Hepatic stellate cell (primary cell): ENCODE data around the gene MRPL46.

ENCODE experiments used
- DNase-seq: peaks from one replicate; pipeline ENCODE4 v3.0.0; 2011; ENCODE audit warnings: low spot score

The MRPL46 gene

DNA sequence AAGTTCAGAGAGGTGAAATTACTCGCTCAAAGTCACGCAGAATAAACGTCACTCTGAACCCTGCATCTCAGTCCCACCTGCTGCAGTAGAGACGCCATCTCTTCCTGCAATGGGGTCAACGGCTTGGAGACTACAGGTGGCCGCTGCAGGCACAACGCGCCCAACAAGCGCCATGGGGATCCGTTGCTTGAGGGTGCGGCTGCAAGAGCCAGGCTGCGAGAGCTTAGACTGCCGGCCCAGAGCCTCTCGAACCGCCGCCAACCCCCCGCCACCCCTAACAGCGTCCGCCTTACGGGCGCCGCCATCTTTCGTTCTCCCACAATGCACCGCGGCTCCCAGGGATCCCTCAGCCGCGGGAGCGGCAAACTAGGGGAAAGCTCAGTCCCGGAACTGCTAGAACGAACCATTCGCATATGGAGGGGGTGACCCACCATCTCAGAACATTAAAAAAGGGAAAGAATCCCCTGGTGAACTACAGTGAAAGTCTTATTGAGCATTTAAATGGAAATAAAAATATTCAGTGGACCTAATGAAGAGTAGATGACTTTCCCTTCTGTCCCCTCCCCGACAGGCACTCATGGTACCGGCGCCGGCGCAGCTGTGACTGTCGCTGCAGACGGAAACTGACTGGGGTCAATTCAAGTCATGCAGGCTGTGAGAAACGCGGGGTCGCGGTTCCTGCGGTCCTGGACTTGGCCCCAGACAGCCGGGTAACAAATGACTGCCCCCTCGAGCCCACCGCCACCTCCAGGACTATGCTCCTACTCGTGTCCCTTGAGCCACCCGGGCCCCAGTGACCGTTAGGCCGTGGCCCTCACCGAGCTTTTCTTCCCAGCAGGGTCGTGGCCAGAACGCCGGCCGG is at the start of gene MRPL46, which contains the start of gene MRPS11:
TSS of gene MRPL46 (minus strand) at position 316 of the 862 bp plus-strand sequence. CDS start at position 305, 11 bp downstream.
TSS of gene MRPS11 (plus strand) at position 636 of the 862 bp plus-strand sequence. CDS start at position 646, 10 bp downstream.
- peak; percentile 88 for DNase-seq

DNA sequence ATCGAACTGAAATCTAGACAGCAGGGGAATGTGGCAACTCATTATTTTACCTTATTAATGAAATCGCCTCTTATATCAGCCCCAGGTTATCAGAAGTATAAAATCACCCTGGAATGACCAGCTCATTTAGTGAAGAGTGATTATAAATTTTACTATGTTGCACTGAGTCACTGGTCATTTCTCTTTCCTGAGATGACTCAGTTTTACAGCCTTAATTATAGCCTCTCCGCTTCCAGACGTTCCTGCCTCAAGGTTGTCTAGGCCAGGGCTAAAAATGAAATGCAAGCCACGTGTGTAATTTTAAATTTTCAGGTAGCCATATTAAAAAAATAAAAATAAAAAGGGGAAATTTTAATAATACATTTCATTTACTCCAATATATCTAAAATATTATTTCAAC is 46.0 kb upstream of the MRPL46 start:
- peak; percentile 24 for DNase-seq

DNA sequence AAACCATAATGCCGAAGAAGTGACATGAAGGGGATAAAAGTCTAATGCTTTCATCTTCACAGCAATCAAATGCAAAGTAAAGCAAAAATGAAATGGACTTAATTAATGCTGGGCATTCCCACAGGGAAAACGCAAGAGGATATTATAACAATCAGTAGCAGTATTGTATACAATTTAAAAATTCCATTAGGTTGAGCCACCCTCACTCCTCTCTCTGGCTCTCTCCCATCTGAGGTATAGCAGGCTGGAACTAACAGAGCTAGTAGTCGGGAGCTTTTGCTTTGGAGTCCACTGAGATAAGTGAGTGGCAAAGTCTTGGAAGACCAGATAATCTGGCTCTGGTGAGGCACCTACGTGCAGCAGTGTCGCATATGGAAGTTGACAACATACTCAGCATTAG is 45.4 kb upstream of the MRPL46 start:
- no peak for DNase-seq

DNA sequence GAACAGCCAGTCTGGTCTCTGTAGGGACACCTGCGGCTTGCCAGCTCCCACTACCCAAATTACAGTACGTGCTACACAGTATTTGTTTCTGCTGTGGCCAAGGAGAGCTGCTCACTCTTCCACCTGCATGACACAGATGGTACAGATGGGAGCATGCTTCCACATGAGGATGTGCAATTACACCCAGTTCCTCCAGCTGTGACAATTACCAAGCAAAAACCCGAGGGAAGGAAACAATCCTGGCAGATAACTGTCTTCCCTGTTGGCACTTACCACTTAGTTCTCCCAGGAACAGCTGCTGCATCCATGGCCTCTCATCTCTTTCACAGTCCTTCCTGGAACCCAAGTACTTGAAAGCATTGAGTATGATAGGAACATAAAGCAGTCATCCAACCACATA is 44.9 kb upstream of the MRPL46 start:
- DNase-seq: no peak

DNA sequence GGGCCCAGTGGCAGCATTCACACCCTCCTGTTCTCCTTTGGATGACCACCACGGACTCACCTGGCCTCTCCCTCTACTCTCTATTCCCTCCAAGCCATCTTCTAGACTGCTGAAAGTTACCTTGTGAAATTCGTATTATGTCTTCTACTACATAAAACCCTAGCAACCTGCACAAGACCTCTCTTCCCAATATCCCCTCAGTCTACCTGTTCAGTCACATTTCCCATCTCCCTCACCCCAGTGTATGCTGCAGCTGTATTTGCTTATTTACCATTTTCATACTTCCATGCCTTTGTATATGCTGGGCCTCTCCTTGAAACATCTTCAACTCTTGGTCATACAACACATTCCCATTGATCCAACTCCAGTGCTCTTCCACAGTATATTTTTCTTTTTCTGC is 44.0 kb upstream of the MRPL46 start:
- DNase-seq: no peak

DNA sequence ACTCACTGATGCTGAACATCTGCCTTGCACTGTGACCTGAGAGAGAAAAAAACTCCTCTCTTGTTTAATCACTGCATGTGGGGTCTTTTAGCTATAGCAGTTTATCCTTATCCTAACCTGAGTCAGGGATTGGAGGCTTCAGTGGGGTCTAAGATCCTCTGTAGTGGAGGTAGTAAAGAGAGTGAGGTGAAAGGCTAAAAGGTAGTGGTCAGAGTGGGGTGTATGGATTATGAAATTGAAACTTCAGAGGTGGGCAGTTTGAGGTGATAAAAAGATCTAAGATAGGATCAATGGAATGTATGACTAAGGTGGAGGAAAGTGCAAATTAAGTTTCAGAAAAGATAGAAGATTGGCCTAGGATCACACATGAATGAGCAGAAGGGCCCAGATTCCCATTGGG is 42.8 kb upstream of the MRPL46 start:
- DNase-seq: no peak

DNA sequence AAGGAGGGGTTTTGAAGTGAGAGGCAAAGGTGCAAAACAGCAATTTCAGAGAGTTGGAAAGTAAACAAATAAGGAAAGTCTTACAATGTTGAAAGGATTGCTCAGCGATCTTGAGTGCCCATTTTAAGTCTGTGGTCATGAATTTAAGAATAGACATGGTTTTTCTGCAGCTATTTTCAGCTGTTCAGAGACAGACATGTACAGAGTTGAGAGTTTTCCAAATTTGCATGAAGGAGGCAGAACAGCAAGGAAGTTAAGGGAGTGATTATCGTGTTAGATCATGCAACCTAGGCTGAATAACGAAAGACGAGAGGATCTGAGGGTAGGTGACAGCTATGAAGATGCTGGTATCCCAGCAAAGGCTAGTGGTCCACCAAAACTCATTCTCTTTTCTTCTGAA is 42.1 kb upstream of the MRPL46 start:
- DNase-seq: no peak

DNA sequence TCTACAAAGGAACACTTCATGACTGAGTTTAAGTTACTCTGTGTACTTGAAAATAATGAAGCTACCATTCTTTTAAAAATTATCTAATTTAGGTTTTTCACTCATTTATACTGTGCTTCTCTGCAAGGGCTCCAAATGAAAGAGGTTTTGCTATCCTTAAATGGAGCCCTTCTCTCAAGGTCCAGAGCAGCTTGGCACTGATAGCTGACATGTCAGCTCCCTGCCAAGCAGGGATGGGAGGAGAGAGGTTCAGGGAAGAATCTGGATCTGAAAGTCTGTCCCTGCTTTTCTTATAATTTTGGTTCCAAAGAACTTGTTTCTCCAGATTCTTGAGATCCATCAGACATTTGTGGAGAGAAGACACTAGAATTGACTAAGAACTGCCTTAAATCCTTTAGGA is 39.4 kb upstream of the MRPL46 start:
- no peak for DNase-seq

DNA sequence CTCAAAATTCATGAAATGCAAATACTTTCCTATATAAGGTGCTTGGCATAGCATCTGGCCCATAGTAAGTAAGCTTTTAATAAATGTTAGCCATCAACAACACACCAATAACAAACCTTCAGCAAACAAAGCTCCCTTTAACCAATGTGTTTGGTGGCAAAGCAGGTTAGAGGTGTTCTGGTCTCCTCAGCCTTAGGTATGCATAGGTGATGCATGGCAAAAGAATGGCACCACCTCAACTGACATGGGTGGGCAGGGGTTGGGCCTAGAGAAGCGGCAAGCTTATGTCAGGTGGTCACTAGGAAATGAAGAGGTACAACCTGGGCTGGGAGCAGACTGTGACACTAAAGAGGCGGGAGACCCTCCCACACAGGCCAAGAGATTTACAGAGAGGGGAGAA is 38.5 kb upstream of the MRPL46 start:
- no peak for DNase-seq

DNA sequence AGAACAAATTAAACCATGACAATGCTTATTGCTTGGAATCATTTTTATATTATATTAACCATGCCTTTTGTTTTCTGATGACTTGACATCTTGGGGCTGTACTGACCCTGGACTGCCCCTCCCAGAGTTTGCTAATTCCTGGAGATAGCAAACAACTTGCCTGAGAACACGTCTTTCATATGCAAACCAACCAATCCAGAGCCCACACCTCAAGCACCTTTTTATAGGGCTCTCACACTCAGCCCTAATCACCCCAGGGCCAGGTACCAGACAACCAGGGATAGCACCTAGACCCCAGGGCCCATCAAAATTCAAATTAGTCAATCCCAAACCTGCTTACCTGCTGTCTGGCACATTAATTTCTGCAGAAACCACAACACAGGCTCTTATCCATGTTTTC is 37.3 kb upstream of the MRPL46 start:
- no peak for DNase-seq

DNA sequence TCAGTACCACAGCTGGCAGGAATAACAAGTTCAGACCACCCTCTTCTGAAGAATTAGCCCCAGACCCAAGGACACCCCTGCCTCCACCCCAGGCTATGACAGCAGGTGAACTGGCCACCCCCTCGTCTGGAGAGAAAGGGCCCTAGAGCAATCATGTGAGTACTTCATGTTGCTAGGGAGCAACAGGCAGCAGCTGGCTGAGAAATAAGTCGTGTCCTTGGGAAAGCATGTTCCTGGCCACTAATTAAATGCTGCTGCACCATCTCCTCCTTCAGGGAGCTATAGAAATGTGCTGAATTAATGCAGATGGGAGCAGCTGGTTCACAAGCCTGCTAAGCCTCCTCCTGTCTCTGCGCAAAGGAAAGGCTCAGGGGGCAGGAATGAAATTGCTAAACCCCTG is 31.8 kb upstream of the MRPL46 start:
- no peak for DNase-seq

DNA sequence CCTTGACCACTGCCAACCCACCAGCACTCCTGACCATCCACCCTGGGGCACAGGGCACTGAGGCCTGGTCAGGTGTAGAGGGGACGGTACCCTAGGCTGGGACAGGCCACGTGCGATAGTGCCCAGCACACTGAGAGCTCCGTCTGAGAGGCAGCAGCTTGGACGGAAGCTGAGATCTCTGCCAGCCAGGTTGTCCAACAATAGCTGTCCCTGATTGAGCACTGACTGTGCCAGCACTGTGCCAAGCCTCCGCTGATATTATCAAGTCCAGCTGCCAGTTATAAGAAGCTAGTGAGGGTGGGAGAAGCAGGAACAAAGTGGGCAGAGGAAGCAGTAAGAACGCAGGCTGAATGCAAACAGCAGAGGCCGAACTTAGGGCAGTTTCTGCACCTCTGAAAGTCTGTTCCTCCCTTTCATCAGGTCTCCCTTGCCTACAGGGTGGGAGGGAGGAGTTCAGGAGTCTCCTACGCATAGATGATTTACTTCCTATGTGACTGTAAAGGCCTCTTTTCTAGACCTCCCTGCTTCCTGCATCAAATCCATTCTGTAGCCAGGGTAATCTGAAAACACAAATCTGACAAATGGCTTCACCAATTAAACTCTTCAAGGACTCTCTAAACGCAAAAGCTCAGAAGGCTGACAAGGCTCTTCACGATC is 30.0 kb upstream of the MRPL46 start:
- DNase-seq: no peak

DNA sequence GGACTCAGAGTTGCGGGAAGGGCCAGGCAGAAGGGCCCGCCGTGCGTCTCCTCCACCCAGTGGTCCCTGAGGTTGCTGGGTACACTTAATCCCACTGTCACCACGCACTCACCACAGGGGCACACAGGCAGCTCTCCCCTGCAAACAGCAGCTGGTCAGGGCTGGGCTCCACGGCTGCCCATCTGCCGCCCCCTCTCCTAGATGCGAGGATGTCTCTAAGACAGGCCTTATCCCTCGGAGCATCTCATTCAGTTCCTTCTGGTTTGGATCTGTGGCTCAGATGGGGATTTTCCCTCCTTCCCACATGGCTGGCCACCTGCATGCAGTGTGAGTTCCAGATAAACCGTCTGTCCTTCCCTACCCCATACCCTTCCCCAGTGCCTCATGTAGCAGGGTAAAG is 26.7 kb upstream of the MRPL46 start:
- no peak for DNase-seq

DNA sequence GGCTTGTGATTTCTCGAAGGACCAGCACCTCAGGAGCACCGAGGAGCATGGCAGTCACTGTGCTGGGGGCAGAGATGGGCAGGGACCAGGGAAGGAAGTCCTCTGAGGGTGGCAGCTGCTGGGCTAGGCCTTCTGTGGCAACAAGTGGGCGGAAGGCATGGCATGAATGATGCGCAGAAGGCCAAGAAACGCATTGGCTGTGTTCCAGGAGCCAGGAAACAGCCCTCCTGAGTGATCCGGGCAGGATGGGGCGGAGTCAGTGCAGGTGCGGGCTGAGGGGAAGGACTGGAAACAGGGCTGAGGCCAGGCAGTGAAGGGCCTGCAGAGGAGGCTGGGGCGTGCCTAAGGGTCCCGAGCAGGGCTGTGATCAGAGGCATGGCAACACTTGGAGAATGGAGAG is 24.0 kb upstream of the MRPL46 start:
- DNase-seq: no peak

DNA sequence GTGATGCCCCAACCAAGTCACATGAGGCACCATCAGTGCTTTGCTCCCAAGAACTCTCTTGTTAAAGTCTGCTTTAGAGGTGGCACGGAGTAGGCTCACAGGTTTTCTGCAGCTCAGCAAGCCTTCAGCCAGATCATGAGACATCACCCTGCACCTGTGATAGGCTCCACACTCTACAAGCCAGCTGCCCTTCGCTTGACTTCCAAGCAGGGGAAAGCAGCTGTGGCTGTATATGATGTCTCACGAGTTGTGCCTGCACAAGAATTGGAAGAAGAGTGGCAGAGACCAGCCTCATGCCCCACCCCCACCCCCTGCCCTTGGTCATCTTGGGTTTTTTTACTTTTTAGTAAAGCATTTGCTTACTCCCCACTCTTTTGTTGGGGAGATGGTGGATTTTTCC is 22.8 kb upstream of the MRPL46 start:
- no peak for DNase-seq

DNA sequence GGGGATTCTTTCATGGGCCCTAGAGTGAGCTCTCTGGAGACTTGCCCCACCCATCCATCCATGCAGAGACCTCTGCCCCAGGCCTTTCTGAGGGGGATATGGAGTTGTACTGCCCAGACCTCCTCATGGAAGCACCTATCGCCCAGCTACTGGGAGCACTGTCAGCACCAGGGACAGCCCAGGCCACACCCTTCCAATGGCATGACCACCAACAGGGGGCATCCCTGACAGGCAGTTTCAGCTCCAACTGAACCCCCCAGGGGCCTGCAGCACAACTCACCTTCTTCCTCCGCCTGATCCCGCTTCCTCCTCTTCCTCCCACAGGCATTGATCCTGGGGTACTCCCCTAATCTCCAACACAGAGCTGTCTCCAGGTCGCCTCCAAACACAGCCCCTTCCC is 22.1 kb upstream of the MRPL46 start:
- no peak for DNase-seq

DNA sequence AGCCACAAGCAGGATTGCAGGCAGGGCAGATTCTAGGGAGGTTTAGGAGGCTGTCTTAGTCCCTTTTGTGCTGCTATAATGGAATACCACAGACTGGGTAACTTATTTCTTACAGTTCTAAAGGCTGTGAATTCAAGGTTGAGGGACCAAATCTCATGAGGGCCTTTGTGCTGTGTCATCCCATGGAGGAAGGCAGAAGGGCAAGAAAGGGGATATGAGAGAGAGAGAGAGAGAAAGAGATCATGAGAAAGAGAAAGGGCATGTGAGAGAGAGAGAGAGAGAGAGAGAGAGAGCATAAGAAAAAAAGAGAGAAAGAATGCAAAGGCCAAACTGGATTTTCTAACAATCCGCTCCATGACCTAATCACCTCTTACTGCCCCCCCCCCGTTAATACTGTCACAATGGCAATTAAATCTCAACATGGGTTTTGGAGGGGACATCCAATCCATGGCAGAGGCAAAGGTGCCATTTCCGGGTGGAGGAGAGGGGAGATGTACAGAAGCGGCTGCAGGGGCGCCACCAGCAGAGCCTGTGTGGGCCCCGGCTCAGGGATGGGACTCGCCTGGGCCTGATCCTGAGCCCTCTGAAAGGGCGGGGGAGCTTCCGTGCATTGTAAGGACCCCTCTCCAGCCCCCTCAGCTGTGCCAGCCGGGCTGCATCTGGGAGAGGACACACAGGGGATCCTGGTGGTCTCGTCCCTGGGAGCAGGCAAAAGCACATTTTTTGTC is 20.8 kb upstream of the MRPL46 start:
- no peak for DNase-seq

DNA sequence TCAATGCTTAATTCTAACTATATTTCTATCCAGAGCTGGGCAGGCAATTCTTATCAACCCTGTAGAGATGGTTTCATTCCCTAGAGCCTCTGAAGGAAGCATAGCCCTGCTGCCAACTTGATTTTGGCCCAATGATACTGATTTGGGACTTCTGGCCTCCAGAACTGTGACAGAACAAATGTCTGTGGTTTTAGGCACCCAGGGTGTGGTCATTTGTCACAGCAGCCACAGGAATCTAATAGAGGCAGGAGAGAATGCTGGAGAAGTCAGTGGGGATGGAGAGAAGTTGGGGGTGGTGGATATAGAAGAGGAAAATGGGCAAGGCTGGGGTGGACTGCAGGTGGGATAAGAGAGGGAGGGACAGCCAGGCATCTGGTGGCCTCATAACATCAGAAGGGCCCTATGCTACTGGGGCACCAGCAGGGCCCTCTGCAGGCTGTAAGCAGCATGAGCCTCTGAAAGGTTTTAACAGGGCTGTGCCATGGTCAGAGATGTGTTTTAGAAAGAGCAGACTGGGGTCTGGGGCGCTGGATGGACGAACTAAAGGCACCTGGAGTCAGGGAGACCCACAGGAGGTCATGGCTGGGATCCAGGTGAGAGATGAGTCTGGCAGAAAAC is 20.1 kb upstream of the MRPL46 start:
- peak; percentile 43 for DNase-seq

DNA sequence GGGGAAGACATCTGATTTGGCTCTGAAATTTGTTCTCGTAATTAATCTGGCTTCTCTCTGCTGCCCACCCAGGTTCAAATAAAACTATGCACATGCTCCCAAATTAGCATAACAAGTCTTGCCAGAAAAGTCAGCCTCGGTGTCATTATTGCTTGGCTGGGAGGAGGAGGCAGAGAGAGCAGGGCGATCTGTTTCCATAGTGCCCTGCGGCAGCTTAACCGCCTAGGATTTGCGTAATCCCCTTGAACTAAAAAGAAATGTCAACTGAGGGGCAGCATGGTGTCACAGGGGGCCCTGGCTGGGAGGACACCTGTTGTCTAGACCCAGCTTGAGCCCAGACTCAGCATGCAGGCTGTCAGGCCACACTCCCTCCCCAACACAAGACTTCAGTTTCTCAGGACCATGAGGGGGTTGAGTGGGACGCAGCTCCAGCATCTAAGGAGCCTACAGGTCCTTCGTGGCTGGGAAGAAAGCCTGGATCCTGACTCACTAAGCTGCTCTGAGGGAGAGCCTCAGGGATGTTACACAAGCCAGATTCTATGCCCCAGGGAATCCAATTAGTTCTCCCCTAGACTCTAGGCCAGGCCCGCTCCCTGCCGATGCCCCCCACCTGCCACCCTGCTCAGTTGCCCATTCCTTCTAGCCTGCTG is 17.6 kb upstream of the MRPL46 start:
- peak; percentile 27 for DNase-seq

DNA sequence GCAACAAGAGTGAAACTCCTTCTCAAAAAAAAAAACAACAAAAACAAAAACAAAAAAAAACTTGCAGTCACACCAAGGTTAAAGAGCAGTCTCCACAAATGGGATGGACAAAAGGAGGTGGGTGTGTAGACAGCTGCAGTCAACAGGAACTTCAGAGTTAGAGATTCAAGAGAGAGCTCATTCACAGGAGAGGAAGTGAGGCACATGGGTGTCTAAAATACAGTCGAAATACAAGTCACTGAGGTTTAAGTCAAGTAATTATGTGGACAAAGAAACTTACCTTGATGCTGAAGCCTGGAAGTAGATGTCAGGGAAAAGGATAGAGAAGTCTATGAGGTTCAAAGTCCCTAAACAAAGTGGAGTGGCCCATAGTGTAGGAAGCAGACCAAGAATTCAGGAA is 15.1 kb upstream of the MRPL46 start:
- no peak for DNase-seq

DNA sequence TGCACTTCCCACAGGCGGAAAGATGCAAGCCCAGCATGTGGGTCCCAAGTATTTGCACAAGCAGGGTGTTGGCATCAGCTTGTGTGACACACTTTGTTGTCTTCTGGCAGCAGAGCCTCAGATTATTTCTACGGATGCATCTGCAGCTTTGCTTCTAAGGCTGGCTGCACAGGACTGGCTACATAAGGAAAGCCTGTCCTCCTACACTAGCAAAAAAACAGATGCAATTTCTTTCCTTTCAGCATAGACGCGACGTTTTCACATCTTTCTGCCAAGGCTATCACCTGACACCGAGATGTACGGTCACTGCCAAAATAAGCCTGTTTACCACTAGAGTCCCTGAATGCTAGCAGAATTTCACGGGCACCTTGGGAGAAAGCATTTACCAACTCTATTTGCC is 13.8 kb upstream of the MRPL46 start:
- DNase-seq: no peak

DNA sequence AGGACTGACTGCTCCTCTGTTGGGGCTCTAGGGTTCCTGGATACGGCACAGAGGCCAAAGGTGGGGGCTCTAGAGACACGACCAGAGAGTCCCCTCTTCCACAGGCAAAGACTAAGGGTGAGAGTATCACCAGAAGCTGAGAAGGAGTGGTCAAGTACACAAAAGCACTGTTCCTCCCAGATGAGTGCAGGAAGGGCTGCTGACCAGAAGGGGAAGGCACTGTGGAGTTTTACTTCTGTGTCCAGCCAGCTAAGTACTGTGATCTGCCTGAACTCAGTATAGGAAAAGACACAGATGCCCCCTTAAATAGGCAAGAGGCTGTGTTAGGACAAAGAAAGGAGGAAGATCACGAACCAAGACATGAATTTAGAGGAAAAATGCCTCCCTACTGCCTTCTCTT is 12.0 kb upstream of the MRPL46 start:
- no peak for DNase-seq
